Stimulated activated CD4-positive, alpha-beta T cell treated with anti-CD3 and anti-CD28 coated beads, Interleukin-4, amount 100 ng/mL, for 1 hour (primary cell): ENCODE data around the gene CLTB.
"Not testable (repeated sequence)": the region's sequence is repeated elsewhere in the genome, so short reads cannot be mapped to it uniquely, and the experiment has no call there.

Experiments used
- DNase-seq: peaks from one replicate; pipeline ENCODE4 v3.0.0-alpha.2; 2020

CLTB gene

GRCh38 chr5:176426876-176427275, 10.5 kb upstream of the CLTB start:
- no peak for DNase-seq

GRCh38 chr5:176425791-176426190, 9.5 kb upstream of the CLTB start:
- DNase-seq = no peak

- no peak for DNase-seq
These were observed 8.8 kb upstream of the CLTB start for GRCh38 chr5:176425138-176425537.

GRCh38 chr5:176424181-176424580, 7.8 kb upstream of the CLTB start:
- DNase-seq = no peak

GRCh38 chr5:176420972-176421544, 4.7 kb upstream of the CLTB start:
- no peak for DNase-seq

GRCh38 chr5:176420086-176420485, 3.7 kb upstream of the CLTB start:
- DNase-seq = no peak

GRCh38 chr5:176418251-176418650, 1.9 kb upstream of the CLTB start:
- DNase-seq = no peak

- DNase-seq = no peak
These were observed 626 bp upstream of the CLTB start for GRCh38 chr5:176416965-176417364.

- DNase-seq = no peak
These were observed 943 bp downstream of the CLTB start for GRCh38 chr5:176415240-176415951.

- DNase-seq = no peak
These were observed 1.6 kb downstream of the CLTB start for GRCh38 chr5:176414704-176415103.

- DNase-seq = no peak
These were observed 2.6 kb downstream of the CLTB start for GRCh38 chr5:176413709-176414191.

- no peak for DNase-seq
These were observed 3.1 kb downstream of the CLTB start for GRCh38 chr5:176413255-176413565.

- DNase-seq = no peak
These were observed 3.7 kb downstream of the CLTB start for GRCh38 chr5:176412517-176413254.

GRCh38 chr5:176410486-176411180, 5.7 kb downstream of the CLTB start:
- DNase-seq = no peak

GRCh38 chr5:176409765-176410164, 6.6 kb downstream of the CLTB start:
- DNase-seq = no peak

GRCh38 chr5:176408590-176408989, 7.7 kb downstream of the CLTB start:
- DNase-seq = no peak

GRCh38 chr5:176408252-176408573, 8.1 kb downstream of the CLTB start:
- not testable (repeated sequence) for DNase-seq

GRCh38 chr5:176407456-176408251, 8.7 kb downstream of the CLTB start:
- no peak for DNase-seq

GRCh38 chr5:176406436-176407052, 9.8 kb downstream of the CLTB start:
- DNase-seq = no peak

- no peak for DNase-seq
These were observed 10.5 kb downstream of the CLTB start for GRCh38 chr5:176405656-176406435.
